Measurements from ENCODE around the gene PARD6B. TPM values are rescaled to one million over a fixed set of nuclear protein-coding genes. Genes with fewer than 3 reads are reported as not detected.
"Not testable (repeated sequence)": the region's sequence is repeated elsewhere in the genome, so short reads cannot be mapped to it uniquely, and the experiment has no call there.

The PARD6B gene
- total RNA-seq, 1 donor from 2014 or later: 3.7 TPM

DNA sequence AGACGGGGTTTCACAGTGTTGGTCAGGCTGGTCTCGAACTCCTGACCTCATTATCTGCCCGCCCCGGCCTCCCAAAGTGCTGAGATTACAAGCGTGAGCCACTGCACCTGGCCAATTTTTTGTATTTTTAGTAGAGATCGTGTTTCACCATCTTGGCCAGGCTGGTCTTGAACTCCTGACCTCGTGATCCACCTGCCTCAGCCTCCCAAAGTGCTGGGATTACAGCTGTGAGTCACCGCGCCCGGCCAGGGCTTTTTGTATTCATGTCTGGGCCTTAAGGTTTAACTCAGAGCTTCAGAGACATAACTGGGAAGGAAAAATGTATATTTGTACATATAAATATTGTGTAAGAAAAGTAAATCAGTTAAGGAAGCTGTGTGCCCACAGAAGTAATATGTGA lies 33.9 kb downstream of the PARD6B start:
- DNase-seq (ENCODE audit: low spot score); intact Hi-C loops (cut with DNase I): not testable (repeated sequence)

DNA sequence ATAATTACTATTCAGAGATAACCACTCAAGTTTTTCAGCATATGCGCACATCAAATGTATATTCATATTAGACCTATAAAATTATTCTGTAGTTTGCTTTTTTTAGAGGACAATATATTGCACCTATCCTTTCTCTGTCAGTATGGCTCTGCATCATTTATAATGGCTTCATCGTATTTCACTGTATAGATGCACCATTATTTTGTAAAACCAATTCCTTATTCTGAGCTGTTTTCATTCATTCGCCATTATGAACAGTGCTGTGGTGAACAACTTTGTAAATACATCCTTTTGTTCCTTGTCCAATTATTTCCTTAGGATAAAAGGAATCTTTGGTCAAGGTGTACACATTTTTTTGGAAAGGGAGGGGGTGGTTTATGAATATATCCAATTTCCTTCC lies 34.3 kb downstream of the PARD6B start:
- intact Hi-C loops (cut with DNase I): no loop called here
- no peak for DNase-seq (ENCODE audit: low spot score)

DNA sequence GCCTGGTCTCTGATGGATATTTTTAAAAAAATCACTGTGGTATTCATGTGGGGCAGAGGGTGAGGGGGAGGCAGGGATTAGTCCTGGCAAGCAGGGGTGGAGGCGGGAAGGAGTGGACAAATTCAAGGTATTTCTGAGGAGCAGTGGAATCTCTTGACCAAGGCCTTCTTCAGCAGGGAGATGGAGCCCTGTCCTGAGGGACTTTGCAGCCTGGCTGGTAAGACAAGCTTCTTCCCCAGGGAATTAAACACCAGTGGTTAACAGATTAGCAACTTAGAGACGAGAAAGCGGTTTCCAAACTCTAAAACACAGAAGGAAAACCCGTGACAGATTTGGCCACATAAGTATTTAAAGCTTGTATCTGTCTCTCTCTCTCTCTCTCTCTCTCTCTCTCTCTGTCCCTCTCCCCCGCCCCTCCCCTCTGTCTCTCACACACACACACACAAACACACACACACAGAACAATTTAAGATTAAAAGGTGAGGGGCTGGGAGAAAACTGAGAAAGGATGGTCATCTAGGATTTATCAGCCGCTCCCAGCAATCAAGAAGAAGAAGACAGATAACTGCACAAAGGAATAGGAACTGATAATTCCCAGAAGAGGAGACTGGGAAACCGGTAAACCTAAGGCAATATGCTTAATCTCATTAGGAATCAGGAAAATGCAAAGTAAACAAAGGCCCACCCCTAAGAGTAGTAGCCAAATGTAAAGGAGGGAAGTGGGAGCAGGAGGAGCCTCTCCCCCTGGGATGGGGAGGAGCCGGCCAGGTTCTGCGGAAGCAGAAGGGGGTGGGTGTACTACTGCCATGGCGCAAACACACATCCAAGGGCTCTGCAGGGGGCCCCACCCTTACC lies 35.8 kb downstream of the PARD6B start:
- DNase-seq (ENCODE audit: low spot score); intact Hi-C loops (cut with DNase I): not testable (repeated sequence)

- intact Hi-C loops (cut with DNase I); DNase-seq (ENCODE audit: low spot score): not testable (repeated sequence)
These were observed 37.6 kb downstream of the PARD6B start for GRCh38 chr20:50768991-50769390.

DNA sequence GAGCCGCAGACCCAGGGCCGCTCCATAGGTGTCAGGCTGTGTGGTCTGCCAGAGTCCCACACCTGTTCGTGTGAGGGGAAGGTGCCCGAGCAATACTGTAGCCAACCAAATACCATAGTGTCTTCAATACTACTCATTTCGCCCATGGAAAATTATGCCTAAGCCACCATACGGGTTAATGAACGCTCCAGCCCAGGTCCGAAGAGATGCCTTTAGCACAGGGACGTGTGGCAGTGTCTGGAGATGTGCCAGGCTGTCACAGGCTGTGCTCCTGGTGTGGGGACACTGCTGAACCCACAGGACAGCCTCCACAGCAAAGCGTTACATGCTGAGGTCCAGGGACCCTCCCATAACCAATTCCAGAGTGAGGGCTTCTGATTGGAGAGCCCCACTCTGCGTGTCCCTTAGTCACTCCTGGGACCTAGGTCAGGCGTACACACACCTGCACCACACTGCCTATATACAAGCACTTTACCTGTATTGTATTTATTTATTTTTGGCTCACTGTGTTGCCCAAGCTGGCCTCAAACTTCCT lies 38.2 kb downstream of the PARD6B start:
- intact Hi-C loops (cut with DNase I); DNase-seq (ENCODE audit: low spot score): not testable (repeated sequence)

DNA sequence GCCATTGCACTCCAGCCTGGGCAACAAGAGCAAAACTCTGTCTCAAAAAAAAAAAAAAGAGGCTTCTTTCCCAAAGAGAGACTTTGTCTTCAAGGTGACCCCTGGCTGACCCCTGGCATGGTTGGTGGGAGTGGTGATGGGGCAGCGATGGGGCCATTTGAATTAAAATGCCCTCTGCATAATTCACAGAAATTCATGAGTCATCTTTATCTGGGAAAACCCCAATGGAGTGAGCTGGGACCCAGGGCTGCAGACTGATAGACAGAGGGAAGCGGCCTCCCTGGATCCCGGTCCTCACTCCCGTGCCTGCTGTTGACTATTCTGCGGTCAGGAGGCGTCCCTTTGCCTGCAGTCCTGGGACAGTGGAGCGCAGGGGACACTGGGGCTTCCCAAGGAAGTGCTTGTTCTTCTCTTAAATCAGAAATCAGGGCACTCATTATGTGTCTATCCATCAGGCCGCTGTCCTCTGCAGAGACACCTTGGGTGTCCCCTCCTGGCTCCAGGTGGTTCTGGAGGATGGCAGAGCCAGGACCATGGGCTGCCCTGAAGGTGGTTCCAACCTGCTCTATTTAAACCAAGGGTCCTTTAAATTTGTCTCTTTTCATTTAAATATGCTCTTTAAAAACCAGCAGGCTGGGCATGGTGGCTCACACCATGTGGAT lies 40.2 kb downstream of the PARD6B start:
- DNase-seq (ENCODE audit: low spot score); intact Hi-C loops (cut with DNase I): not testable (repeated sequence)

GRCh38 chr20:50772420-50773185 lies 41.2 kb downstream of the PARD6B start:
- intact Hi-C loops (cut with DNase I): no loop called here
- no peak for DNase-seq (ENCODE audit: low spot score)

- intact Hi-C loops (cut with DNase I): no loop called here
- DNase-seq (ENCODE audit: low spot score): no peak
These were observed 43.1 kb downstream of the PARD6B start for GRCh38 chr20:50774515-50774914.

DNA sequence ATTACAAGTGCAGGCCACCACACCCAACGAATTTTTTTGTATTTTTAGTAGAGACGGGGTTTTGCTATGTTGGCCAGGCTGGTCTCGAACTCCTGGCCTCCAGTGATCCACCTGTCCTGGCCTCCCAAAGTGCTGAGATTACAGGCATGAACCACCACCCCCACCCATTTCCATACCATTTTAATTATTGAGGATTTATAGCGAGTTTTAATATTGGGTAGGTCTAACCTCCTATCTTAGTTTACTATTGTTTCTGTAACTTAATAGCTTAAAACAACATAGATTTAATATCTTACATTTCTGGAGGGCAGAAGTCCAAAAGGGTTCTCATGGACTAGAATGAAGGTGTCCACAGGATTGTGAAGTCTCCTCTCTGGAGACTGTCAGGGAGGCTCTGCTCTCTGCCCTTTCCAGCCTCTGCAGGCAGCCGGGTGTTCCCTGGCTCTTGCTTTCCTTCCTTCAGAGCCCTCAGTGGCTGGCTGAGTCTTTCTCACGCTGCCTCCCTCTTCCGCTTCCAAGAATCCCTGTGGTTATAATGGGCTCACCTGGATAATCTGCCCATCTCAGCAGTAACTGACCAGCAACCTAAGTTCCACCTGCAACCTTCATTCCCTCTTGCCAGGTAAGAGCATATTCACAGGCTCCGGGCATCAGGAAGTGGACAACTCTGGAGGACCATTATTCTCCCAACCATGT lies 44.9 kb downstream of the PARD6B start:
- no peak for DNase-seq (ENCODE audit: low spot score)
- intact Hi-C loops (cut with DNase I): no loop called here

DNA sequence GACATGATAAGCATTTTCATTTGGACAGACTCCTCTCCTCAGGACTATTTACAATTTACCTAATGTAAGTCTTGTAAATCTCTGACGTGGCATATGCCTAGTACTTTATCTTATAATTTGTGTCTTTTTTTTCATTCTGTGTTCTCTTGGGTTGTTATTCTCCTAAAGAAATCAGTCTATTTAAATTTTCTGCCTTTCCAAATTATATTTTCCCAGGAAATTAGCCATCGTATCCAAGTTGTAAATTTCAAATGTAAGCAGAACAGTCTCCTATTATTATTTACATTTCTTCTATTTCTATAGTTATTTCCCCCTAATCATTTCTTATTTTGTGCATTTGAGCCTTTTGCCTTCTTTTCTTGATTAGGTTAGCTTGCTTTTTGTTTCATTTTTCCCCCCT lies 46.0 kb downstream of the PARD6B start:
- intact Hi-C loops (cut with DNase I): no loop called here
- no peak for DNase-seq (ENCODE audit: low spot score)

DNA sequence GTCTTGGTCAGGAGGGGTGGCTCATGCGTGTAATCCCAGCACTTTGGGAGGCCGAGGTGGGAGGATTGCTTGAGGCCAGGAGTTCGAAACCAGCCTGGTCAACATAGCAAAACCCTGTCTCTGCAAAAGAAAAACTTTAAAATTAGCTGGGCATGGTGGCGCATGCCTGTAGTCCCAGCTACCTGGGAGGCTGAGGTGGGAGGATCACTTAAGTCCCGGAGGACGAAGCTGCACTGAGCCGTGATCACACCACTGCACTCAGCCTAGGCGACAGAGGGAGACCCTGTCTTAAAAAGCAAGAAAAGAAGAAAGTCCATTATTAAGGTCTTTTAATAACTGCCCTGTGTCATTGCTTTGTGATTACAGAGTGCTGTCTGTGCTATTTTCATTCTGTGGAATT lies 47.6 kb downstream of the PARD6B start:
- DNase-seq (ENCODE audit: low spot score); intact Hi-C loops (cut with DNase I): not testable (repeated sequence)

DNA sequence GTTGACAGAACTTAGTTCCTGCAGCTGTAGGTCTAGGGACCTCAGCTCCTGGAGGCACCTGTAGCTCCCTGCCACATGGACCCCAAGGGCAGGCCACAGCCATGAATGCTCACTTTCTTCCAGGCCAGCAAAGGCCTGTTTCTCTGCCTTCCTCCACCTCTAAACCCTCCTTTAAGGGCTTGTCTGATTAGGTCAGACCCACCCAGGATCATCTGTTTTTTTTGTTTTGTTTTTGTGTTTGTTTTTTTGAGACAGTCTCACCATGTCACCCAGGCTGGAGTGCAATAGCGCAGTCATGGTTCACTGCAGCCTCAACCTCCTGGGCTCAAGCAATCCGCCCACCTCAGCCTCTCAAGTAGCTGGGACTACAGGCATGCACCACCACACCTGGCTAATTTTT lies 52.0 kb downstream of the PARD6B start:
- DNase-seq (ENCODE audit: low spot score): no peak
- intact Hi-C loops (cut with DNase I): no loop called here

- intact Hi-C loops (cut with DNase I): no loop called here
- DNase-seq (ENCODE audit: low spot score): no peak
These were observed 52.5 kb downstream of the PARD6B start for GRCh38 chr20:50783903-50784302.

GRCh38 chr20:50784464-50784863 lies 53.1 kb downstream of the PARD6B start:
- no peak for DNase-seq (ENCODE audit: low spot score)
- intact Hi-C loops (cut with DNase I): no loop called here

DNA sequence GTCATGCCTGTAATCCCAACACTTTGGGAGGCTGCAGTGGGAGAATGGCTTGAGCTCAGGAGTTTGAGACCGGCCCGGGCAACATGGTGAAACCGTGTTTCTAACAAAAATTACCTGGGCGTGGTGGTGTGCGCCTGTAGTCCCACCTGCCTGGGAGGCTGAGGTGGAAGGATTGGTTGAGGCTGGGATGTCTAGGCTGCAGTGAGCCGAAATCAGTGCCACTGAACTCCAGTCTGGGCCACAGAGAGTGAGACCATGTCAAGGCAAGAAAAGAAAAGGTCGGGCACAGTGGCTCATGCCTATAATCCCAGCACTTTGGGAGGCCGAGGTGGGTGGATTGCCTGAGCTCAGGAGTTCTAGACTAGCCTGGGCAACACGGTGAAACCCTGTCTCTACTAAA lies 55.3 kb downstream of the PARD6B start:
- no peak for DNase-seq (ENCODE audit: low spot score)
- intact Hi-C loops (cut with DNase I): no loop called here

DNA sequence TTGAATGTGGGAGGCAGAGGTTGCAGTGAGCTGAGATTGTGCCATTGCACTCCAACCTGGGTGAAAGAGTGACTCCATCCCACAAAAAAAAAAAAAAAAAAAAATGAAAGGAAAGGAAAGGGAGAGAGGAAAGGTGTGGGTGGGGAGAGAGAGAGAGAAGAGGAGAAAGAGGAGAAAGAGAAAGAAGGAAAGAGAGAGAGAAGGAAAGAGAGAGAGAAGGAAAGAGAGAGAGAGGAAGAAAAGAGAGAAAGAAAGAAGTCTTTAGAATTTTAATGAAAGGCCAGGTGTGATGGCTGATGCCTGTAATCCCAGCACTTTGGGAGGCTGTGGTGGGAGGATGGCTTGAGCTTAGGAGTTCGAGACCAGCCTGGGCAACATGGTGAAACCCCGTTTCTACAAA lies 55.8 kb downstream of the PARD6B start:
- intact Hi-C loops (cut with DNase I): no loop called here
- DNase-seq (ENCODE audit: low spot score): no peak

DNA sequence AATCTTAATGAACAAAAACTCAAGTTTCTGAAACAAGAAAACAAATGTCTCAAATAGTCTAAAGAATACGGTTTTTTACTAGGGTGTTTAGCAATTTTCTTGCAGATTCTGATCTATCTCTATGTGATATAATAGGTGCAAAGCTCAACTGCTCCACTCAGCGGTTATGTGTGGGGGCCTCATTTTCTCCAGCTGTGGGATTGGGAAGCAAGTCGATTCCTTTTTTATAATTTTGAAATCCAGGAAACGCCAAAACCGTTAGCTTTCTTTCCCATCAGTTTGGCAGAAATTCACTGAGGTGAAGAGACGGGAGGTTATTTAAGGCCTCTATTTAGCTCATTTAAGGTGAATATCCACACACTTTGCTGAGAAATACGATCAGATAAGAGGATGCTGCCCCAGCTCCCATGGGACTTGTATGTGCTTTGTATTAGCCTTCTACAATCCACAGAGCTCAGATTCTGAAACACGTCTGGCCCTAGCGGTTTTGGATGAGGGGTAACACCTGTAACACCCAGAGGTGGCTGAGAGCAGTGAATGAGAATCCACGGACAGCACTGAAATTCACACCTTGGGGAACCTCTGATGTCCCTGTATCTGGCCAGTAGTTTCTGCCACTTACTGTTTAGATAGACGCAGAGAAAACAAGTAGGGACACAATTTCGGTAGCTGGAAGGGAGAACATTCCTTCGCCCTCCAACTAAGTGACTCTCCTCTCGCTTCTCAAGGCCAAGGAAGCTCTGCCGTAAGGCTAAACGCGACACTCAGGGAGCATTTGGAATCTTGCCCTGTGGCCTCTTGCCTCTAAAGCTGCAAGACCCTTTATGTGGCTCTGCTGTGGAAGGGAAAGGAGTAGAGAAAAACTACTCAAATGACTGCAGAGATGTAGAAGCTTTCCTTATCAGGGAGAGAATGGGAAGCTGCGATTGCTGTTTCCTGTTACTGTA lies 56.9 kb downstream of the PARD6B start:
- intact Hi-C loops (cut with DNase I): no loop called here

DNA sequence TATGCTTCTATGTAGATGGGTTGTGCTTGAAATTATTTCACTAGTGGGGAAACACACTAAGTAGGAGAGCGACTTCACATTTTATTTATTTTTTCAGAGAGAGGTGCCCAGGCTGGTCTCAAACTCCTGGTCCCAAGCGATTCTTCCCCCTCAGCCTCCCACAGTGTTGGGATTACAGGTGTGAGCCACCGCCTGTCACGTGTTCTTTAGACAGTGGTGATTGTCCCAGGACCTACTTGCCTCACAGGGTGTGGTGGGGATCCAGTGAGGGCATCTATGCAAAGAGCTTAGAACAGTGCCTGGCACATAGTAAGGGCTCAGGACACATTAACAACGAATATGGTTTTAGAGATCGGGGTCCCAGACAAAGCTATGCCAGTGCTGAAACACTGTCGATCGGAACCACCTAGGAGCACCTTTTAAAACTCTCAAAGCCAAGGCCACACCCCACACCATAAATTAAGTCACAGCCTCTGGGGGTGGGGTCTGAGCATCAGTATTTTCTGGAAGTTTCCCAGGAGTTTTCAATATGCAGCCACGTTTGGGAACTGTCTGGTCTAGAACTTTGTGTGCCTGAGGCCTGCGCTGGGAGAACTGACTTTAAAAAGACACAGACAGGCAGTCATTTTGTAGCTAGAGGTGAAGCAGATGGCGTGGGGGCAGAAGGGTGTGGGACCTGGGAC lies 58.7 kb downstream of the PARD6B start:
- intact Hi-C loops (cut with DNase I): loop anchor here (5.0 kb wide), 1 partner anchor 517 kb away; no protein-coding TSS in a partner anchor
- no peak for DNase-seq (ENCODE audit: low spot score)

More for the DNA sequence above, 56.9 kb downstream of the PARD6B start:
- no peak for DNase-seq (ENCODE audit: low spot score)
